ENCODE results near the gene PIK3CB. TPM values are rescaled to one million over a fixed set of nuclear protein-coding genes. Genes with fewer than 3 reads are reported as not detected.

The PIK3CB gene
- total RNA-seq, 1 experiment from 2014 or later, result 8.3 TPM

DNA sequence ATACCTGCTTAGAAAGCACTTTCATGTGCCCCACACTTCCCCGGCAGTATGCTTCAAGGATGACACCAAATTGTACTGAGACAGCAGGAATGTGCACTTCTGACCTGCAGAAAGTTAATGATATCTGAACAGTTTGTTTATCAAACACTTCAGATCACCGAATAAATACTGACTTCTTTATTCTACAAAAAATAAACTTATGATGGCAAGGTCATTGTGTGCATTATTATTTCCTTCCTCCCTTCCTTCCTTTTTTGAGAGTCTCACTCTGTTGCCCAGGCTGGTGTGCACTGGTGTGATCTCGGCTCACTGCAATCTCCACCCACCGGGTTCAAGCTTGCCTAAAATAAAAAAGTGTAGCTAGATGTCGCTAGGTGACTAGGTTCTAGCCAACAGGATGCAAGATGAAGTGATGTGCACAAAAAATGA is 145.8 kb downstream of the PIK3CB start:
- TF ChIP-seq, protein P1, sequence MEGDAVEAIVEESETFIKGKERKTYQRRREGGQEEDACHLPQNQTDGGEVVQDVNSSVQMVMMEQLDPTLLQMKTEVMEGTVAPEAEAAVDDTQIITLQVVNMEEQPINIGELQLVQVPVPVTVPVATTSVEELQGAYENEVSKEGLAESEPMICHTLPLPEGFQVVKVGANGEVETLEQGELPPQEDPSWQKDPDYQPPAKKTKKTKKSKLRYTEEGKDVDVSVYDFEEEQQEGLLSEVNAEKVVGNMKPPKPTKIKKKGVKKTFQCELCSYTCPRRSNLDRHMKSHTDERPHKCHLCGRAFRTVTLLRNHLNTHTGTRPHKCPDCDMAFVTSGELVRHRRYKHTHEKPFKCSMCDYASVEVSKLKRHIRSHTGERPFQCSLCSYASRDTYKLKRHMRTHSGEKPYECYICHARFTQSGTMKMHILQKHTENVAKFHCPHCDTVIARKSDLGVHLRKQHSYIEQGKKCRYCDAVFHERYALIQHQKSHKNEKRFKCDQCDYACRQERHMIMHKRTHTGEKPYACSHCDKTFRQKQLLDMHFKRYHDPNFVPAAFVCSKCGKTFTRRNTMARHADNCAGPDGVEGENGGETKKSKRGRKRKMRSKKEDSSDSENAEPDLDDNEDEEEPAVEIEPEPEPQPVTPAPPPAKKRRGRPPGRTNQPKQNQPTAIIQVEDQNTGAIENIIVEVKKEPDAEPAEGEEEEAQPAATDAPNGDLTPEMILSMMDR (conservative IDR thresholded peaks at IDR 0.05; ENCODE audit: low read depth, low read length), result no peak
- TF ChIP-seq EZH2 (IDR thresholded peaks at IDR 0.05; ENCODE audit: low read length, unreplicated experiment), result no peak
- no peak for TF ChIP-seq EZH2phosphoT487 (IDR thresholded peaks at IDR 0.05; ENCODE audit: borderline replicate concordance, low read length)
- no peak overlapping the region for H3K27ac ChIP-seq (ENCODE audit: low read length)
- CTCF ChIA-PET, result no interaction called here

DNA sequence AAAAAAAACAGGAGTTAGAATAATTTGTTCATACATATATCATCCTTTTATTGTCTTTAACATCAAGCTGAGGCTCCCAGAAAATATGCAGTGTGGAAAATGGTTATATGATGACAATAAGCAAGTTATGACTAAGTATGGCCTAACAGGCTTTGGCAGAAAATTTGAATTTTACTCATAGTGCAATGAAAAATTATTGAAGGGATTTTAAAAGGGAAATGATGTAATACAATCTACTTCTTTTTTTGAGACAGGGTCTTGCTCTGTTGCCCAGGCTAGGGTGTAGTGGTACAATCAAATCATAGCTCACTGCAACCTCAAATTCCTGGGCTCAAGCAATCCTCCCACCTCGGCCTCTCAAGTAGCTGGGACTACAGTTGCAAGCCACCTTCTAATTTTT is 147.5 kb downstream of the PIK3CB start:
- Histone ChIP-seq H3K9ac (ENCODE audit: low read length) (peak overlapping the region; percentile 17; the same call in 1 of the 2 replicates), H3K36me3 (ENCODE audit: low read depth, low read length) (no peaks in the 10 kb centered on the region), H3K9me3 (ENCODE audit: low read length) (no peaks in the 10 kb centered on the region), H2AFZ (ENCODE audit: low read length) (no peak overlapping the region), H4K20me1 (ENCODE audit: low read length) (no peaks in the 10 kb centered on the region), H3F3A (ENCODE audit: low read length, unreplicated experiment) (no peaks in the 10 kb centered on the region), H3K9me2 (replicated peaks; ENCODE audit: low read length) (no peaks in the 10 kb centered on the region), H3K79me2 (ENCODE audit: low read length) (no peaks in the 10 kb centered on the region), H3K4me3 (ENCODE audit: low read length) (no peak overlapping the region), H3K4me2 (ENCODE audit: low read length) (peak overlapping the region; percentile 60), H3K27me3 (ENCODE audit: low read length) (no peaks in the 10 kb centered on the region), H3K4me1 (ENCODE audit: insufficient read depth, low read length) (peaks cover 17% of the 10 kb centered on the region), H3K27ac (ENCODE audit: low read length) (peak overlapping the region; percentile 88)
- TF ChIP-seq, protein P1 (conservative IDR thresholded peaks at IDR 0.05; ENCODE audit: low read depth, low read length), result no peak
- intact Hi-C loops (cut with micrococcal nuclease), result no loop called here
- POLR2A ChIA-PET (ENCODE audit: unreplicated experiment), result interaction anchor here (0.9 kb wide), 1 partner anchor 228 kb away, joined by 9 read pairs; no protein-coding TSS in a partner anchor
- ATAC-seq (peak; percentile 55), DNase-seq (peak; percentile 48)
- BruUV-seq (replicated peaks), result no TSS peak
- CTCF ChIA-PET, result interaction anchor here (1.1 kb wide), 1 partner anchor 93 kb away, joined by 3 read pairs; no protein-coding TSS in a partner anchor

More for the DNA sequence above, 145.8 kb downstream of the PIK3CB start:
- intact Hi-C loops (cut with micrococcal nuclease), result no loop called here
- H3K36me3 ChIP-seq (ENCODE audit: low read depth, low read length), result no peaks in the 10 kb centered on the region
- no peaks in the 10 kb centered on the region for H3K9me3 ChIP-seq (ENCODE audit: low read length)
- no peak overlapping the region for H2AFZ ChIP-seq (ENCODE audit: low read length)
- ATAC-seq (no peak), DNase-seq (no peak)
- H3F3A ChIP-seq (ENCODE audit: low read length, unreplicated experiment), result no peaks in the 10 kb centered on the region
- BruUV-seq (replicated peaks), result no TSS peak
- no peaks in the 10 kb centered on the region for H3K27me3 ChIP-seq (ENCODE audit: low read length)
- H4K20me1 ChIP-seq (ENCODE audit: low read length), result no peaks in the 10 kb centered on the region
- H3K79me2 ChIP-seq (ENCODE audit: low read length), result no peaks in the 10 kb centered on the region
- H3K9ac ChIP-seq (ENCODE audit: low read length), result no peak overlapping the region
- peaks cover 17% of the 10 kb centered on the region for H3K4me1 ChIP-seq (ENCODE audit: insufficient read depth, low read length)
- no peak overlapping the region for H3K4me3 ChIP-seq (ENCODE audit: low read length)
- H3K4me2 ChIP-seq (ENCODE audit: low read length), result no peak overlapping the region
- no peaks in the 10 kb centered on the region for H3K9me2 ChIP-seq (replicated peaks; ENCODE audit: low read length)
- POLR2A ChIA-PET (ENCODE audit: unreplicated experiment), result no interaction called here

DNA sequence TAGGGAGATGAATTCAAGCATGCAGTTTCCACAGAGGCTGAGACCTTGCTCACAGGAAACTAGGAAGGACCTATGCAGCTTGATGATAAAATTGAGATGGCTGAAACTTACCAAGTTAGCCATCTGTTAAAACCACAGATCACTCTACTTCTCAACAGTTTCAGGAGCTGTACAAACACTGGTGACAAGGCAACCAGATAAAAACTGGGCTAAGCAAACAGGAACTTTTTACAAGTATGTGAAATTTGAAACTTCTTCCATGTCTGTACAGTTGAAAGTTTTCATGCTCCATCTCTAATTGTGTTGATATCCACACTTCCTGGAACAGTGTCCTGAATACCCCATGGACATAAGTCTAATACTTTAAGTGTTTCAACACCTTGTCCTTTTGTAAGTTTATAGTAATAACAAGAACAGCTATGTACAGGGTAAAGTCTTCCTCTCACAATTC is 147.9 kb downstream of the PIK3CB start:
- no peaks in the 10 kb centered on the region for H4K20me1 ChIP-seq (ENCODE audit: low read length)
- no peaks in the 10 kb centered on the region for H3K27me3 ChIP-seq (ENCODE audit: low read length)
- H3K4me3 ChIP-seq (ENCODE audit: low read length), result no peak overlapping the region
- H2AFZ ChIP-seq (ENCODE audit: low read length), result no peak overlapping the region
- no peaks in the 10 kb centered on the region for H3F3A ChIP-seq (ENCODE audit: low read length, unreplicated experiment)
- ChIA-PET POLR2A (ENCODE audit: unreplicated experiment) (interaction anchor here (0.9 kb wide), 1 partner anchor 229 kb away, joined by 9 read pairs; no protein-coding TSS in a partner anchor), CTCF (interaction anchor here (1.1 kb wide), 1 partner anchor 92 kb away, joined by 3 read pairs; no protein-coding TSS in a partner anchor)
- TF ChIP-seq EZH2phosphoT487 (IDR thresholded peaks at IDR 0.05; ENCODE audit: borderline replicate concordance, low read length) (no peak), EZH2 (IDR thresholded peaks at IDR 0.05; ENCODE audit: low read length, unreplicated experiment) (no peak)
- TF ChIP-seq, protein P1 (conservative IDR thresholded peaks at IDR 0.05; ENCODE audit: low read depth, low read length), result no peak
- peak overlapping the region; percentile 60 for H3K4me2 ChIP-seq (ENCODE audit: low read length)
- ATAC-seq (peak; percentile 95), DNase-seq (peak; percentile 76)
- no TSS peak for BruUV-seq (replicated peaks)
- H3K9ac ChIP-seq (ENCODE audit: low read length), result peak overlapping the region; percentile 17; the same call in 1 of the 2 replicates
- intact Hi-C loops (cut with micrococcal nuclease), result no loop called here
- no peaks in the 10 kb centered on the region for H3K79me2 ChIP-seq (ENCODE audit: low read length)
- H3K9me2 ChIP-seq (replicated peaks; ENCODE audit: low read length), result no peaks in the 10 kb centered on the region
- peaks cover 17% of the 10 kb centered on the region for H3K4me1 ChIP-seq (ENCODE audit: insufficient read depth, low read length)
- peak overlapping the region; percentile 88 for H3K27ac ChIP-seq (ENCODE audit: low read length)
- no peaks in the 10 kb centered on the region for H3K36me3 ChIP-seq (ENCODE audit: low read depth, low read length)
- no peaks in the 10 kb centered on the region for H3K9me3 ChIP-seq (ENCODE audit: low read length)

Data from PC-3 (cell line).